Smooth muscle cell (in vitro differentiated cells): ENCODE data around the gene FOXR1. TPM values are rescaled to one million over a fixed set of nuclear protein-coding genes. Genes with fewer than 3 reads are reported as not detected.
"Not testable (repeated sequence)": the region's sequence is repeated elsewhere in the genome, so short reads cannot be mapped to it uniquely, and the experiment has no call there.

ENCODE experiments used
- DNase-seq: peaks from one replicate; lab custom pipeline; 2025; ENCODE audit not compliant: unreplicated experiment; lab: John Stamatoyannopoulos, UW
- H2AFZ ChIP-seq: fragments of 200-600 bp; sonication (generic); 2 replicates; pipeline ENCODE4 v1.6.0; 2016; ENCODE audit warnings: antibody characterized with exemption, low read depth, mild to moderate bottlenecking
- H3F3A ChIP-seq: fragments of 200-600 bp; sonication (generic); 2 replicates; pipeline ENCODE4 v1.6.0; 2017; ENCODE audit warnings: antibody characterized with exemption, low read depth
- H3K27ac ChIP-seq: fragments of 200-600 bp; sonication (generic); 2 replicates; pipeline ENCODE4 v1.5.1; 2016; ENCODE audit warnings: low read depth, mild to moderate bottlenecking
- H3K27me3 ChIP-seq: fragments of 200-600 bp; sonication (generic); 2 replicates; pipeline ENCODE4 v1.6.1; 2016; ENCODE audit warnings: low read depth, mild to moderate bottlenecking
- H3K36me3 ChIP-seq: fragments of 200-600 bp; sonication (generic); 2 replicates; pipeline ENCODE4 v1.5.1; 2016; ENCODE audit warnings: low read depth
- H3K4me1 ChIP-seq: fragments of 200-600 bp; sonication (generic); 2 replicates; pipeline ENCODE4 v1.5.1; 2016; ENCODE audit warnings: low read depth
- H3K4me2 ChIP-seq: fragments of 200-600 bp; sonication (generic); 2 replicates; pipeline ENCODE4 v1.6.0; 2016; ENCODE audit warnings: mild to moderate bottlenecking
- H3K4me3 ChIP-seq: fragments of 200-600 bp; sonication (generic); 2 replicates; pipeline ENCODE4 v1.5.1; 2016; ENCODE audit warnings: mild to moderate bottlenecking
- H3K79me2 ChIP-seq: fragments of 200-600 bp; sonication (generic); 2 replicates; pipeline ENCODE4 v1.6.0; 2016; ENCODE audit warnings: low read depth, mild to moderate bottlenecking
- H3K9ac ChIP-seq: fragments of 200-600 bp; sonication (generic); 2 replicates; pipeline ENCODE4 v1.6.0; 2016; ENCODE audit warnings: low read depth
- H3K9me3 ChIP-seq: fragments of 200-600 bp; sonication (generic); replicated peaks from 2 replicates; pipeline ENCODE4 v1.5.1; 2016; ENCODE audit warnings: low read depth
- H4K20me1 ChIP-seq: fragments of 200-600 bp; sonication (generic); 2 replicates; pipeline ENCODE4 v1.6.0; 2016; ENCODE audit warnings: low read depth
- WGBS: methylation state at CpG from one replicate; pipeline ENCODE4 v1.1.7; 2016; ENCODE audit warnings: low lambda C conversion rate; 5-methylcytosine and 5-hydroxymethylcytosine counted together
- polyA plus RNA-seq: library from polyadenylated mRNA; unstranded; fragments of >200 nt; fragmentation: Nextera tagmentation; extraction: Ambion mirVana; gene quantifications from 2 replicates; pipeline ENCODE4 v1.2.1, GENCODE V29; 2016
- total RNA-seq: library from RNA; depleted of rRNA; stranded (reverse); fragments of >200 nt; gene quantifications from 2 replicates; pipeline ENCODE4 v1.2.3, GENCODE V29; 2014
- TF ChIP-seq, protein P1 (sequence below): fragments of 200-600 bp; sonication (generic); IDR thresholded peaks from 2 replicates; pipeline ENCODE4 v1.5.1; 2017; ENCODE audit warnings: borderline replicate concordance, mild to moderate bottlenecking, antibody characterized with exemption; ENCODE audit not compliant: insufficient read depth, poor library complexity, severe bottlenecking

The FOXR1 gene
- total and polyA plus RNA-seq, 2 experiments from 2014 or later = not detected

DNA sequence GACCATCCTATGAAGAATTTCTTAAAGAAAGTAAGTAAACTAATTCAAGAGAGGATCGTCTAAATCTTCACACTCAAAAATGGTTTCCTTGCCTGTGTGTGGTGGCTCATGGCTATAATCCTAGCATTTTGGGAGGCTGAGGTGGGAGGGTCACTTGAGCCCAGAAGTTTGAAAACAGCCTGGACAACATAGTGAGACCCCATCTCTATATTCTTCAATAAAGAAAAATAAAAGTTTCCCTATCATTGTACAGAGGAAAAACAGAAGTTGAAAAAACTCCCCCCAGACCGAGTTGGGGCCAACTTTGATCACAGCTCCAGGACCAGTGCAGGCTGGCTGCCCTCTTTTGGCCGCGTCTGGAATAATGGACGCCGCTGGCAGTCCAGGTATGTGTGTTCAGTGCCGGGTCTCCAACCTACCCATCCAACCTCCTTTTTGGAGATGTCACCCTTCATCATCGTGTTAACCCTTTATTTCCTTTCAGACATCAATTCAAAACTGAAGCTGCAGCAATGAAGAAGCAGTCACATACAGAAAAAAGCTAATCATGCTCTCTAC lies 43.6 kb downstream of the FOXR1 start:
- TF ChIP-seq, protein P1, sequence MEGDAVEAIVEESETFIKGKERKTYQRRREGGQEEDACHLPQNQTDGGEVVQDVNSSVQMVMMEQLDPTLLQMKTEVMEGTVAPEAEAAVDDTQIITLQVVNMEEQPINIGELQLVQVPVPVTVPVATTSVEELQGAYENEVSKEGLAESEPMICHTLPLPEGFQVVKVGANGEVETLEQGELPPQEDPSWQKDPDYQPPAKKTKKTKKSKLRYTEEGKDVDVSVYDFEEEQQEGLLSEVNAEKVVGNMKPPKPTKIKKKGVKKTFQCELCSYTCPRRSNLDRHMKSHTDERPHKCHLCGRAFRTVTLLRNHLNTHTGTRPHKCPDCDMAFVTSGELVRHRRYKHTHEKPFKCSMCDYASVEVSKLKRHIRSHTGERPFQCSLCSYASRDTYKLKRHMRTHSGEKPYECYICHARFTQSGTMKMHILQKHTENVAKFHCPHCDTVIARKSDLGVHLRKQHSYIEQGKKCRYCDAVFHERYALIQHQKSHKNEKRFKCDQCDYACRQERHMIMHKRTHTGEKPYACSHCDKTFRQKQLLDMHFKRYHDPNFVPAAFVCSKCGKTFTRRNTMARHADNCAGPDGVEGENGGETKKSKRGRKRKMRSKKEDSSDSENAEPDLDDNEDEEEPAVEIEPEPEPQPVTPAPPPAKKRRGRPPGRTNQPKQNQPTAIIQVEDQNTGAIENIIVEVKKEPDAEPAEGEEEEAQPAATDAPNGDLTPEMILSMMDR = no peak

DNA sequence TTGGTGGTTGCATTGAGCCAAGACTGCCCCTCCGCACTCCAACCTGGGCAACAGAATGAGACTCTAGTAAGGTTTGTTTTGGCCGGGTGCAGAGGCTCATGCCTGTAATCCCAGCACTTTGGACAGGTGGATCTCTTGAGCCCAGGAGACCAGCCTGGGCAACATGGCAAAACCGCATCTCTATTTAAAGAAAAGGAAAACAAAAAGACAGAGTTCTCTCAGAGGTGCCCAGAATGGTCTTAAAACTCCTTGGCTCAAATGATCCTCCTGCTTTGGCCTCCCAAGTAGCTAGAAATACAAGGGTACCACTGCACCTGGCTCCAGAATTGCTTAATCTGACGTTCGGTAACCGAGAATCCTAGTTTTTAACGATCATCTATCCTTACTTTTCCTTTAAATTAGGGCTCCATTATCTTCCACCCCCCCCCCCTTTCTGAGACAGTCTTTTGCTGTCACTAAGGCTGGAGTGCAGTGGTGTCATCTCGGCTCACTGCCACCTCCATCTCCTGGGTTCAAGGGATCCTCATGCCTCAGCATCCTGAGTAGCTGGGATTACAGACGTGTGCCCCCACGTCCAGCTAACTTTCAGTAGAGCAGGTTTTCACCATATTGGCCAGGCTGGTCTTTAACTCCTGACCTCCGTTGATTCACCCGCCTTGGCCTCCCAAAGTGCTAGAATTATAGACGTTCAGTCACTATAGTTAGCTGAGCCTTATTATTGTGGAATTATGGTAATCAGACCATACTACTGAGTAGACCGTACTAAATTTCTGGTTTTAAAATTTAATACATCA lies 44.9 kb downstream of the FOXR1 start:
- Histone ChIP-seq H3K36me3 (no peaks in the 10 kb centered on the region), H3K27ac (peak overlapping the region; percentile 81), H3K79me2 (peaks cover 54% of the 10 kb centered on the region), H3K4me1 (peaks cover 21% of the 10 kb centered on the region), H3K4me2 (peak overlapping the region; percentile 98), H3K4me3 (peak overlapping the region; percentile 96), H2AFZ (no peak overlapping the region), H3K9ac (no peak overlapping the region), H3K9me3 (no peaks in the 10 kb centered on the region), H4K20me1 (peaks cover 39% of the 10 kb centered on the region), H3K27me3 (no peaks in the 10 kb centered on the region), H3F3A (peaks cover 32% of the 10 kb centered on the region)
- DNase-seq = no peak
- WGBS = 88% methylated on average over 14 of the region's 14 CpGs
- TF ChIP-seq, protein P1 = no peak

More for the DNA sequence above, 43.6 kb downstream of the FOXR1 start:
- WGBS = 83% methylated on average over 8 of the region's 8 CpGs
- Histone ChIP-seq H3K27ac (peak overlapping the region; percentile 23), H3K36me3 (no peaks in the 10 kb centered on the region), H3K9ac (no peak overlapping the region), H4K20me1 (peaks cover 33% of the 10 kb centered on the region), H3K27me3 (no peaks in the 10 kb centered on the region), H3K4me3 (no peak overlapping the region), H2AFZ (no peak overlapping the region), H3K79me2 (peaks cover 41% of the 10 kb centered on the region), H3K4me2 (no peak overlapping the region), H3K4me1 (peaks cover 18% of the 10 kb centered on the region), H3F3A (peaks cover 37% of the 10 kb centered on the region), H3K9me3 (no peaks in the 10 kb centered on the region)
- DNase-seq = no peak

DNA sequence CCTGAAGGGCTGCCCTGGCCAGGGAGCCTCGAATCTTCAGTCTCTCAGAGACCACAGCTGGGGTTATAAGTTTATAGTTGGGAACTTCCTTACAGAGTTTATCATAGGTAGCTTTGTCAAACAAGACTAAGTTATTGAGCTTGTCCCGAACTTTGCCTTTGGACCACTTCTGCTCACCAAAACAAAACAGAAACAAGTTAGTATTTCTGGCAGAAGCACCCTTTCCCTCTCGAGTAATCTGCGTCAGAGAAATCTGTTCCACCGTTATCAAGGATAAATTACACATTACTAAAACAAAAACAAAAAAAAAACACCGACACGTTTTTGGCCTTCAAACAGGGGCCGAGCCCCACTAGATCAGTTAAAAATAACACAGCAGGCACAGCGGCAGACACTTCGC lies 45.8 kb downstream of the FOXR1 start:
- H4K20me1 ChIP-seq = peaks cover 39% of the 10 kb centered on the region
- DNase-seq, H3K27me3 ChIP-seq, H3K9me3 ChIP-seq, H3K36me3 ChIP-seq: not testable (repeated sequence)
- 11% methylated on average over 10 of the region's 10 CpGs for WGBS
- peak overlapping the region; percentile 80 for H3K9ac ChIP-seq
- peaks cover 31% of the 10 kb centered on the region for H3F3A ChIP-seq
- peaks cover 58% of the 10 kb centered on the region for H3K79me2 ChIP-seq
- H3K4me1 ChIP-seq = peaks cover 21% of the 10 kb centered on the region
- H3K4me3 ChIP-seq = peak overlapping the region; percentile 96
- H3K27ac ChIP-seq = peak overlapping the region; percentile 81
- peak overlapping the region; percentile 96 for H2AFZ ChIP-seq
- peak overlapping the region; percentile 98 for H3K4me2 ChIP-seq

DNA sequence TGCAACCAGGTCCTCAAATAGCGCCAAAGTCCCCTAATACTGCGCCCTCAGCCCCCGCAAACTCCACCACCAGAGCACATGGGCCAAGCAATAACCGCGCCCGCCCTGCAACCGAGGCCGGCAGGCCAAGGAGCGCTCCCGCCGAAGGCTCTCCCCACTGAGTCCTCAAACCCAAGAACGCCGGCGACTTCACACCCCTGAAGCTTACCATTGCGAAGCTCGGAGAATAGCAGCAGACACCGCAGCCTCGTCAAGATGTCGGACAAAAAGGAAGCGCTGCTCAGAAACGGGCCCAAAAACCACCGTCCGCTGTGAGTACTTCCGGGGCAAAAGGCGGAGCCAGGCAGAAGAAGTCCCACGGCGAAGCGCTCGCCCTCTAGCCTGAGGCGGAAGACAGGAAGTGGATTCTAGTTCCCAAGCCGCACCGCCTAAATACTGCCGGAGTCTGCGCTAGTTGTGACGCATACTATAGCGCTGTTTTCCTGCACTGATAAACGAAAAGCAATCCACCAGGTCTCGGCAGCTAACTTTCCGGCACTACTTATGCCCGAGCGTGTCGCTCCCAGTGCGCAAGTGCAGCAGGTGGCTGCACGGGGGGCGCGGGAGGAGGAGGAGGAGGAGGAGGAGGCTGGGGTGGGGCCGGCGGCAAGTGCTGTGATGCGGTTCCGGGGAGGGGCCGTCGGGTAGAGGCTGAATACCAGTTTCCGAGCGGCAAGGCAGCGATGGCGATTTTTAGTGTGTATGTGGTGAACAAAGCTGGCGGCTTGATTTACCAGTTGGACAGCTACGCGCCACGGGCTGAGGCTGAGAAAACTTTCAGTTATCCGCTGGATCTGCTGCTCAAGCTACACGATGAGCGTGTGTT lies 46.7 kb downstream of the FOXR1 start, which contains the start of the genes RPS25 and TRAPPC4:
Gene RPS25, minus strand, starts transcription at position 270 of the 865 bp plus-strand sequence. Its CDS starts 59 bp downstream, at position 211.
Gene TRAPPC4, plus strand, starts transcription at position 693 of the 865 bp plus-strand sequence. Its CDS starts 30 bp downstream, at position 723.
- peak within 1 kb of the TSS; percentile 80 for H3K9ac ChIP-seq
- no peaks in the 10 kb centered on the region for H3K9me3 ChIP-seq
- H3K4me3 ChIP-seq = peak within 1 kb of the TSS; percentile 96
- H4K20me1 ChIP-seq = peaks cover 39% of the 10 kb centered on the region
- peak within 1 kb of the TSS; percentile 98 for H3K4me2 ChIP-seq
- peak within 1 kb of the TSS; percentile 81 for H3K27ac ChIP-seq
- H3K27me3 ChIP-seq = no peaks in the 10 kb centered on the region
- H3K4me1 ChIP-seq = peaks cover 21% of the 10 kb centered on the region
- H3K36me3 ChIP-seq = no peaks in the 10 kb centered on the region
- H3F3A ChIP-seq = peaks cover 25% of the 10 kb centered on the region
- peak within 1 kb of the TSS; percentile 96 for H2AFZ ChIP-seq
- peak; percentile 90 for DNase-seq
- TF ChIP-seq, protein P1 = no peak
- WGBS = under 1% methylated on average over 56 of the region's 63 CpGs
- peaks cover 58% of the 10 kb centered on the region for H3K79me2 ChIP-seq
